ENCODE data around the gene CRPPA.

CRPPA gene

DNA sequence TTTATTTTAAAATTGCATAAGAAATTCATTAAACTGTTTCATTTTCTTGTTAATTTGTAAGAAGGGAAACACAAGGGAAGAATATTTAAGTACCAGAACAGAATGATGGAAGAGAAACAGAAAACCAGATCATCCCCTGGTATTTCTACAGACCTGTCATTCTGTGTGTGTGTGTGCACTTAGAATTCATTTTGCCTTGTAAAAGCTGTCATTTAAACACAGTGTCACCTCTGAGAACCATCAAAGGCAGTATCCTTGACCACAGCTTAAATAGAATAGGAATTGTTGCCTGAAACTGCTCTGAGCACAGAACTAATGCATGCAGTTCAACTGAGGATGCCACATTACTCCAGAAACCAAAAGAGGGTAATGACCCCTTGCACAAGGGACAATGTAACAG is 6.8 kb upstream of the CRPPA start:
- Histone ChIP-seq H3K9ac (ENCODE audit: low read length in 5 of 5) (no peak overlapping the region), H3K36me3 (ENCODE audit: control insufficient read depth in 5 of 5, insufficient read depth in 5 of 5, low read length in 5 of 5) (no peaks in the 10 kb centered on the region), H3K27ac (ENCODE audit: low read depth, low read length) (no peak overlapping the region), H3K27me3 (ENCODE audit: control insufficient read depth in 5 of 5, insufficient read depth in 4 of 5, low read length in 5 of 5) (no peaks in the 10 kb centered on the region), H3K4me3 (ENCODE audit: low read depth in 1 of 5, low read length in 5 of 5) (no peak overlapping the region), H3K4me1 (ENCODE audit: control insufficient read depth in 5 of 5, insufficient read depth in 5 of 5, low read length in 5 of 5) (no peaks in the 10 kb centered on the region), H3K9me3 (ENCODE audit: control insufficient read depth in 5 of 5, low read length in 5 of 5) (no peaks in the 10 kb centered on the region)

DNA sequence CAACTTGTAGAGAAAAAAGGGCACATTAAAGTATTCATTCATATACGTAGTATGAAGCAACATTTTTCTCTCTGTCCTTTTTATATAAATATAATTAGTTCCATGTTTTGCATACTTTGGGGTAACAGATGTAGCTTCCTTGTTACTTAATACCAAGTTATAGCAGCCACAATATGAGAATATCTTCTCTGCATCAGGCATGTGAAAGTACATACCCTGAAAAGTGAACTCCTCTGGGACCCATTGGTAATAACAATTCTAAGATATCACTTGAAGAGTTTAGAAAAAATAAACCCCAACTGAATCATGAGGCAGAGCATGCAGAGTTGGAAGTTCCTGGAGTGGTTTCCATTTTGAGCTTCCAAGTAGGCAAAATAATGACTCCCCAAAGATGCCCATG is 2.4 kb upstream of the CRPPA start:
- Histone ChIP-seq H3K27ac (ENCODE audit: low read depth, low read length) (no peak overlapping the region), H3K27me3 (ENCODE audit: control insufficient read depth in 5 of 5, insufficient read depth in 4 of 5, low read length in 5 of 5) (no peaks in the 10 kb centered on the region), H3K9ac (ENCODE audit: low read length in 5 of 5) (no peak overlapping the region), H3K4me3 (ENCODE audit: low read depth in 1 of 5, low read length in 5 of 5) (no peak overlapping the region), H3K4me1 (ENCODE audit: control insufficient read depth in 5 of 5, insufficient read depth in 5 of 5, low read length in 5 of 5) (peaks cover 0 to 24% (median 17%) of the 10 kb centered on the region in 5 donors), H3K9me3 (ENCODE audit: control insufficient read depth in 5 of 5, low read length in 5 of 5) (no peaks in the 10 kb centered on the region), H3K36me3 (ENCODE audit: control insufficient read depth in 5 of 5, insufficient read depth in 5 of 5, low read length in 5 of 5) (no peaks in the 10 kb centered on the region)

DNA sequence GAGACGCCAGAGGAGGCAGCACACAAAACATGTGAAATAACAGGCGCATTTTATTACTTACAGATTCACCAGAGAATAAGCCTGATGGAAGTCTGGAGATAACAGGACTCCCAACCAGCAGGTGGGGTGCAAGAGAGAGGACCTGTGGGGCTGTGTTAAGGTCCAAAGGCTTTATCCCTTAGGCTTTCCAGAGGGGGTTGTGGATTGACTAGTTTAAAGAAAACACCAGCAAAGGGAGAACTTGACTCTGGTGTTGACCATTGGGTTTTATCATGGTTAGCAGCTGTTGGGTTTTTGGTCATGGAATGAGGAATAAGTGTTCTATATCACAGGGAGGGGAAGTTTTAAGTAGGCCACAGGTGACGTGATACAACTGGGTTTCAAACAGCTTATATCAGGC is 1.6 kb upstream of the CRPPA start:
- no peak overlapping the region for H3K4me3 ChIP-seq (ENCODE audit: low read depth in 1 of 5, low read length in 5 of 5)
- H3K27ac ChIP-seq (ENCODE audit: low read depth, low read length): no peak overlapping the region

DNA sequence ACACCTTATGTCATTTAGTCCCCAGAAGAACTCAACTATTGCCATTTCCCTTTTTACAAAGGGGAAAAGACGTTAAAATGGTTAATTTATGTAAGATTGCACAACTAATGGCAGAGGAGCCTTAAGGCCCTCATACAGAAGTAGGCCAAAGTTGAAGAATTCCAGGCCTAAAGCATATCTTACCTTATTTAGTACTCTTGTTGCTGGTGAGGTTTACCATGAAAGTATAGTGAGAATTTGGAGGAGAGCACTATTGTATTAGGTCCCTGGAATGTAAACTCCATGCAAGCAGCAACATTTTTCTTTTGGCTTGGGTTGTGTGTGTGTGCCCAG is 731 bp upstream of the CRPPA start:
- H3K4me3 ChIP-seq (ENCODE audit: low read depth in 1 of 5, low read length in 5 of 5): peak overlapping the region in 4 of 5 donors; percentile 59 to 85 (median 80)
- no peaks in the 10 kb centered on the region for H3K9me3 ChIP-seq (ENCODE audit: control insufficient read depth in 5 of 5, low read length in 5 of 5)
- H3K27me3 ChIP-seq (ENCODE audit: control insufficient read depth in 5 of 5, insufficient read depth in 4 of 5, low read length in 5 of 5): no peaks in the 10 kb centered on the region
- peak overlapping the region in 4 of 5 donors; percentile 76 to 96 (median 85) for H3K9ac ChIP-seq (ENCODE audit: low read length in 5 of 5)
- H3K27ac ChIP-seq (ENCODE audit: low read depth, low read length): peak overlapping the region; percentile 86
- H3K36me3 ChIP-seq (ENCODE audit: control insufficient read depth in 5 of 5, insufficient read depth in 5 of 5, low read length in 5 of 5): no peaks in the 10 kb centered on the region
- H3K4me1 ChIP-seq (ENCODE audit: control insufficient read depth in 5 of 5, insufficient read depth in 5 of 5, low read length in 5 of 5): peaks cover 0 to 24% (median 17%) of the 10 kb centered on the region in 5 donors

More for the DNA sequence above, 1.6 kb upstream of the CRPPA start:
- Histone ChIP-seq H3K4me1 (ENCODE audit: control insufficient read depth in 5 of 5, insufficient read depth in 5 of 5, low read length in 5 of 5) (peaks cover 0 to 24% (median 17%) of the 10 kb centered on the region in 5 donors), H3K36me3 (ENCODE audit: control insufficient read depth in 5 of 5, insufficient read depth in 5 of 5, low read length in 5 of 5) (no peaks in the 10 kb centered on the region), H3K27me3 (ENCODE audit: control insufficient read depth in 5 of 5, insufficient read depth in 4 of 5, low read length in 5 of 5) (no peaks in the 10 kb centered on the region), H3K9me3 (ENCODE audit: control insufficient read depth in 5 of 5, low read length in 5 of 5) (no peaks in the 10 kb centered on the region), H3K9ac (ENCODE audit: low read length in 5 of 5) (no peak overlapping the region)

- H3K9me3 ChIP-seq (ENCODE audit: control insufficient read depth in 5 of 5, low read length in 5 of 5): no peaks in the 10 kb centered on the region
- H3K27me3 ChIP-seq (ENCODE audit: control insufficient read depth in 5 of 5, insufficient read depth in 4 of 5, low read length in 5 of 5): no peaks in the 10 kb centered on the region
- H3K4me3 ChIP-seq (ENCODE audit: low read depth in 1 of 5, low read length in 5 of 5): peak overlapping the region; percentile 59 to 93 (median 83)
- H3K4me1 ChIP-seq (ENCODE audit: control insufficient read depth in 5 of 5, insufficient read depth in 5 of 5, low read length in 5 of 5): peaks cover 0 to 24% (median 17%) of the 10 kb centered on the region in 5 donors
- H3K36me3 ChIP-seq (ENCODE audit: control insufficient read depth in 5 of 5, insufficient read depth in 5 of 5, low read length in 5 of 5): no peaks in the 10 kb centered on the region
- peak overlapping the region; percentile 66 to 96 (median 84) for H3K9ac ChIP-seq (ENCODE audit: low read length in 5 of 5)
- peak overlapping the region; percentile 86 for H3K27ac ChIP-seq (ENCODE audit: low read depth, low read length)
Measured at GRCh38 chr7:16420649-16421332, 547 bp downstream of the CRPPA start.

- Histone ChIP-seq H3K9ac (ENCODE audit: low read length in 5 of 5) (peak overlapping the region; percentile 58 to 96 (median 76)), H3K36me3 (ENCODE audit: control insufficient read depth in 5 of 5, insufficient read depth in 5 of 5, low read length in 5 of 5) (no peaks in the 10 kb centered on the region), H3K27ac (ENCODE audit: low read depth, low read length) (peak overlapping the region; percentile 86), H3K4me1 (ENCODE audit: control insufficient read depth in 5 of 5, insufficient read depth in 5 of 5, low read length in 5 of 5) (peaks cover 0 to 24% (median 17%) of the 10 kb centered on the region in 5 donors), H3K4me3 (ENCODE audit: low read depth in 1 of 5, low read length in 5 of 5) (peak overlapping the region; percentile 59 to 93 (median 83)), H3K9me3 (ENCODE audit: control insufficient read depth in 5 of 5, low read length in 5 of 5) (no peaks in the 10 kb centered on the region), H3K27me3 (ENCODE audit: control insufficient read depth in 5 of 5, insufficient read depth in 4 of 5, low read length in 5 of 5) (no peaks in the 10 kb centered on the region)
Measured at GRCh38 chr7:16420329-16420648, 1.0 kb downstream of the CRPPA start.

DNA sequence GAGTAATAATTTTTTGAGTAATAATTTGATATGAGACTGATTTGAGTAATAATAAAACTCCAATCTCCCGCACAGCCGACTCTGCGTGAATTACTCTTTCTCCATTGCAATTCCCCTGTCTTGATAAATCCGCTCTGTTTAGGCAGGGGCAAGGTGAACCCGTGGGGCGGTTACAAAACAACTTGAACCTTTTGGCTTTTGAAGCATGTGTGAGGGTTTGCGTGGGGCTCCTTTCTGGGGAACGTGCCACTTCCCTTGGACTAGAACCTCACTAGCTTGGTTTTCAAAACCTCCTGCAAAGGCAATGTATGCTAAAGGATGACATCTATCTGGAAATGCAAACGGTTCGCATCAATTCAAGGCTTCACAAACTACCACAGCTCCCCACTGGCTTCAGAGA is 1.5 kb downstream of the CRPPA start:
- Histone ChIP-seq H3K9ac (ENCODE audit: low read length in 5 of 5) (peak overlapping the region in 3 of 5 donors; percentile 76 to 96 (median 84)), H3K27me3 (ENCODE audit: control insufficient read depth in 5 of 5, insufficient read depth in 4 of 5, low read length in 5 of 5) (no peaks in the 10 kb centered on the region), H3K4me3 (ENCODE audit: low read depth in 1 of 5, low read length in 5 of 5) (peak overlapping the region; percentile 59 to 93 (median 83)), H3K4me1 (ENCODE audit: control insufficient read depth in 5 of 5, insufficient read depth in 5 of 5, low read length in 5 of 5) (peaks cover 0 to 24% (median 17%) of the 10 kb centered on the region in 5 donors), H3K27ac (ENCODE audit: low read depth, low read length) (peak overlapping the region; percentile 86), H3K36me3 (ENCODE audit: control insufficient read depth in 5 of 5, insufficient read depth in 5 of 5, low read length in 5 of 5) (no peaks in the 10 kb centered on the region), H3K9me3 (ENCODE audit: control insufficient read depth in 5 of 5, low read length in 5 of 5) (no peaks in the 10 kb centered on the region)

DNA sequence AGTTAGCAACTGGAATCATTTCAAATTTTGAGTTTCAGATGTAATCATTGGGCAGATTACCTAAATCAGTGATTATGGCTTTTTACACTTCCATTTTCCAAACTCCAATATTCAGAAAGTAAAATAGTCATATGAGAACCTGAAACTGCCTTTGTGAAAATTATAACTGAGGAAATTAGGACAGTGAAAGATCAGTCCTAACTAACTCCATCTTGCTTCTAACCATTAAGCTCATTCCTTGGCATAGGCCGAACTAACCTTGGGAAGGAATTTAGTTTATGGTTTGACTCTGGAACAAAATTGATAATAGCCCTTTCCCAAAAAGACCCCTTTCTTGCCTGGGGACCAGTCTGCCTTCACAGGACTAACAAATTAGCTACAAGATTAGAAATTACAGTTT is 2.2 kb downstream of the CRPPA start:
- H3K4me3 ChIP-seq (ENCODE audit: low read depth in 1 of 5, low read length in 5 of 5): no peak overlapping the region
- H3K36me3 ChIP-seq (ENCODE audit: control insufficient read depth in 5 of 5, insufficient read depth in 5 of 5, low read length in 5 of 5): no peaks in the 10 kb centered on the region
- peaks cover 0 to 24% (median 17%) of the 10 kb centered on the region in 5 donors for H3K4me1 ChIP-seq (ENCODE audit: control insufficient read depth in 5 of 5, insufficient read depth in 5 of 5, low read length in 5 of 5)
- H3K27ac ChIP-seq (ENCODE audit: low read depth, low read length): no peak overlapping the region
- no peaks in the 10 kb centered on the region for H3K9me3 ChIP-seq (ENCODE audit: control insufficient read depth in 5 of 5, low read length in 5 of 5)
- H3K27me3 ChIP-seq (ENCODE audit: control insufficient read depth in 5 of 5, insufficient read depth in 4 of 5, low read length in 5 of 5): no peaks in the 10 kb centered on the region
- no peak overlapping the region for H3K9ac ChIP-seq (ENCODE audit: low read length in 5 of 5)

DNA sequence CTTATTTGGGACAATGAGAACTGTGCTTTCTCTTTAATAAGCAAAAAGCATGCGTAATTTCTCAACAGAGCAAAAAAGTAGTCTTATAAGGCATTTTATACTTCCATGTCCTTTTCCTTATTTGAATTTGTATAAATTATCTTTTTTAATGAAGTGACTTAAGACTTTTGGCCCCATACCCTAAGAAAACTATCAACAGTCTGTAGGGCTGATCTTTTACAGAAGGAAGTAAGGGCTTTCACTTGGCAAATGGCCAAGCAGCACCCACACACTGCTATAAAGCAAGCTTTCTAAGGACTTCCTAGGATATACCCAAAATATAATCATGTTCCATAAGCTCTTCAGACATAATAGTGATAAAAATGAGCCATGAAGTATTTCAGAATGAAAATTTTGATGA is 3.4 kb downstream of the CRPPA start:
- no peaks in the 10 kb centered on the region for H3K27me3 ChIP-seq (ENCODE audit: control insufficient read depth in 5 of 5, insufficient read depth in 4 of 5, low read length in 5 of 5)
- no peak overlapping the region for H3K27ac ChIP-seq (ENCODE audit: low read depth, low read length)

DNA sequence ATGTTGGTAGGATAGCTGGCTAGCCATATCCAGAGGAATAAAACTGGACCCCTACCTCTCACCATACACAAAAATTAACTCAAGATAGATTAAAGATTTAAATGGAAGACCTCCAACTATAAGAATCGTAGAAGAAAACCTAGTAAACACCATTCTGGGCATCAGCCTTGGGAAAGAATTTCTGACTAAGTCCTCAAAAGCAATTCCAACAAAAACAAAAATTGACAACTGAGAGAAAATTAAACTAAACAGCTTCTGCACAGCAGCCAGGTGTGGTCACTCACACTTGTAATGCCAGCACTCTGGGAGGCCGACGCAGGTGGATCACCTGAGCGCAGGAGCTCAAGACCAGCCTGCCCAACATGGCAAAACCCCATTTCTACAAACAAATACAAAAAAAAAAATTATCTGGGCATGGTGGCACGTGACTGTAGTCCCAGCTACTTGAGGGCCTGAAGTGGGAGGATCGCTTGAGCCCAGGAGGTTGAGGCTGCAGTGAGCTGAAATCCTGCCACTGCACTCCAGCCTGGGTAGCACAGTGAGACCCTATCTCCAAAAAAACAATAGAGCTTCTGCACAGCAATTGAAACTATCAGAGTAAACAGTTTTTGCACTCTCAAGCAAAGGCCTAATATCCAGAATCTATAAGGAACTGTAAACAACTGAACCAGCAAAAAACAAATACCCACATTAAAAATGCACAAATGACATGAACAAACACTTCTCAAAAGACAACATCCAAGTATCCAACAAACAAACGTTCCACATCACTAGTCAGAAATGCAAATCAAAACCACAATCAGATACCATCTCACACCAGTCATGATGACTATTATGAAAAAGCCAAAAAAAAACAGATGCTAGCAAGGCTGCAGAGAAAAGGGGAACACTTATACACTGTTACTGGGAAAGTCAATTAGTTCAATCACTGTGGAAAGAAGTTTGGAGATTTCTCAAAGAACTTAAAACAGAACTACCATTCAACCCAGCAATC is 4.8 kb downstream of the CRPPA start:
- H3K27ac ChIP-seq (ENCODE audit: low read depth, low read length): no peak overlapping the region
- H3K27me3 ChIP-seq (ENCODE audit: control insufficient read depth in 5 of 5, insufficient read depth in 4 of 5, low read length in 5 of 5): no peaks in the 10 kb centered on the region
- H3K9me3 ChIP-seq (ENCODE audit: control insufficient read depth in 5 of 5, low read length in 5 of 5): no peaks in the 10 kb centered on the region
- no peak overlapping the region for H3K9ac ChIP-seq (ENCODE audit: low read length in 5 of 5)
- peaks cover 0 to 17% (median 9%) of the 10 kb centered on the region in 5 donors for H3K4me1 ChIP-seq (ENCODE audit: control insufficient read depth in 5 of 5, insufficient read depth in 5 of 5, low read length in 5 of 5)
- no peaks in the 10 kb centered on the region for H3K36me3 ChIP-seq (ENCODE audit: control insufficient read depth in 5 of 5, insufficient read depth in 5 of 5, low read length in 5 of 5)
- no peak overlapping the region for H3K4me3 ChIP-seq (ENCODE audit: low read depth in 1 of 5, low read length in 5 of 5)

More for the DNA sequence above, 3.4 kb downstream of the CRPPA start:
- no peaks in the 10 kb centered on the region for H3K9me3 ChIP-seq (ENCODE audit: control insufficient read depth in 5 of 5, low read length in 5 of 5)
- no peaks in the 10 kb centered on the region for H3K36me3 ChIP-seq (ENCODE audit: control insufficient read depth in 5 of 5, insufficient read depth in 5 of 5, low read length in 5 of 5)
- H3K4me1 ChIP-seq (ENCODE audit: control insufficient read depth in 5 of 5, insufficient read depth in 5 of 5, low read length in 5 of 5): peaks cover 0 to 24% (median 17%) of the 10 kb centered on the region in 5 donors
- H3K4me3 ChIP-seq (ENCODE audit: low read depth in 1 of 5, low read length in 5 of 5): no peak overlapping the region
- H3K9ac ChIP-seq (ENCODE audit: low read length in 5 of 5): no peak overlapping the region
